Effector CD4-positive, alpha-beta T cell (primary cell): ENCODE results near the gene CRHR1.

Experiments used
- DNase-seq: peaks from one replicate; pipeline ENCODE4 v3.0.0-alpha.2; 2020

CRHR1 gene

GRCh38 chr17:45870342-45870974 lies 86.3 kb downstream of the CRHR1 start:
- DNase-seq: no peak

DNA sequence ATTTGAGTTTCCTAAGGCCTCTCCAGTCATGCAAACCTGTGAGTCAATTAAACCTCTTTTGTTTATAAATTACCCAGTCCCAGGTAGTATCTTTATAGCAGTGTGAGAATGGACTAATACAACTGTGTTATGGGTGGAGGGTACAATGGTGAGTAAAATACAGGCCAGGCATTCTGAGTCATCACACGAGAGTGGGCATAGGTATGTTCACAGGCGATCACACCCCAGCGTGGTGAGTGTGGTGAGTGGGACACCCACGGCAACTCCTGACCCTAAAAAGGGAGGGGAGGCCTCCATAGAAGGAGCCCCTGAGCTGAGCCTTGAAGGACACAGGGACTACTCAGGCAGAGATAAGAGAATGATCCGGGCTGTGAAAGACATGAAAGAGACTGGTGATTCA lies 87.6 kb downstream of the CRHR1 start:
- no peak for DNase-seq

DNA sequence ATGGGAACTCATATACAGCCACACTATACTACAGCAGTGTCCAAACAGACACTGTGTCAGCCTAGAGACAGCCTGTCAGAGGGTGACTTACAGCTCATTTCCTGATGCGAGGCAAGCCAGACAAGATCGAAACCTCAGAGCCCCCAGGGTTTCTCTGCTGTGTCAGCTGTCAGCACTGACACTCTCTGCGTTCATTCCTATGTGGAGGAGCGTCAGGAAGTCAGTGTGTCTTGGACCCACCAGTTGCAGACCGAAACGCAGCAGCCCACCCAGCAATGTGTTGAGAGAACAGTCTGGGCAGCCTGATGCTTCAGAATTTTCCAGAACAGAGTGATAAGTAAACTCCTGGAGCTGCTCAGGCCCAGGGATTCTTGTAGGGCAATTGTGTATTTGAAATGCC lies 89.6 kb downstream of the CRHR1 start:
- DNase-seq: no peak

- DNase-seq: no peak
Measured at GRCh38 chr17:45874151-45874550, 90.0 kb downstream of the CRHR1 start.

GRCh38 chr17:45876539-45876938 lies 92.4 kb downstream of the CRHR1 start:
- no peak for DNase-seq

DNA sequence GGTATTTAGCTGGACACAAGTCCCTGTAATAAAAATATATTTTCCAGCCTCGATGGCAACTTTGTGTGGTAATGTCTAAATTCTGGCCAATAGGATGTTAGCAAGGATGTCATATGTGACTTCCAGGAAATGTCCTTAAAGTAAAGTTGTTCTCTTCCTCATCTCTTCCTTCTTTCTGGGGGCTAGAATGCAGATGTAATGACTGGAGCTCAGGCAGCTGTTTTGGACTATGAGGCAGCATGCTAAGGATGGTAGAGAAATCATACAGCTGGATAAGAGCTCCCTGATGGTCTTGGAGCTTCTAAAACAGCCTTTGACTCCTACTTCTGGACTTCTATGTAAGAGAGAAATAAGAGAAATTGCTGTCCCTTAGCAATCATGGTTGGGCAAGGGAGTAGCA lies 93.3 kb downstream of the CRHR1 start:
- DNase-seq: no peak

- no peak for DNase-seq
Measured at GRCh38 chr17:45883063-45883462, 98.9 kb downstream of the CRHR1 start.
